DOHH2 (cell line): Measurements from ENCODE around the gene SAA2.

Experiments used
- EZH2phosphoT487 ChIP-seq: fragments of 200-600 bp; sonication (generic); IDR thresholded peaks from 2 replicates; pipeline ENCODE4 v1.6.1; 2017; ENCODE audit warnings: borderline replicate concordance, mild to moderate bottlenecking, antibody characterized with exemption, low read length, moderate library complexity, mixed read lengths
- TF ChIP-seq, protein P1 (sequence below): fragments of 200-600 bp; sonication (generic); IDR thresholded peaks from one replicate; pipeline ENCODE4 v1.5.1; 2014; ENCODE audit warnings: antibody characterized with exemption, mild to moderate bottlenecking, low read depth, low read length; ENCODE audit not compliant: poor library complexity, severe bottlenecking

- TF ChIP-seq, protein P1, sequence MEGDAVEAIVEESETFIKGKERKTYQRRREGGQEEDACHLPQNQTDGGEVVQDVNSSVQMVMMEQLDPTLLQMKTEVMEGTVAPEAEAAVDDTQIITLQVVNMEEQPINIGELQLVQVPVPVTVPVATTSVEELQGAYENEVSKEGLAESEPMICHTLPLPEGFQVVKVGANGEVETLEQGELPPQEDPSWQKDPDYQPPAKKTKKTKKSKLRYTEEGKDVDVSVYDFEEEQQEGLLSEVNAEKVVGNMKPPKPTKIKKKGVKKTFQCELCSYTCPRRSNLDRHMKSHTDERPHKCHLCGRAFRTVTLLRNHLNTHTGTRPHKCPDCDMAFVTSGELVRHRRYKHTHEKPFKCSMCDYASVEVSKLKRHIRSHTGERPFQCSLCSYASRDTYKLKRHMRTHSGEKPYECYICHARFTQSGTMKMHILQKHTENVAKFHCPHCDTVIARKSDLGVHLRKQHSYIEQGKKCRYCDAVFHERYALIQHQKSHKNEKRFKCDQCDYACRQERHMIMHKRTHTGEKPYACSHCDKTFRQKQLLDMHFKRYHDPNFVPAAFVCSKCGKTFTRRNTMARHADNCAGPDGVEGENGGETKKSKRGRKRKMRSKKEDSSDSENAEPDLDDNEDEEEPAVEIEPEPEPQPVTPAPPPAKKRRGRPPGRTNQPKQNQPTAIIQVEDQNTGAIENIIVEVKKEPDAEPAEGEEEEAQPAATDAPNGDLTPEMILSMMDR = no peak
- TF ChIP-seq EZH2phosphoT487 = no peak
These were observed 51.9 kb downstream of the SAA2 start for GRCh38 chr11:18196532-18196931.
